Stomach (tissue), 4 donors: ENCODE measurements around the gene SEC24D.

Source experiments
- POLR2A ChIP-seq, 4 donors: fragments of 450-650 bp; IDR thresholded peaks; one replicate each; pipeline ENCODE4 v1.6.1; 2016; ENCODE audit warnings: antibody characterized with exemption in 4 of 4, control low read depth in 2 of 4, mild to moderate bottlenecking in 1 of 4, moderate library complexity in 1 of 4
- POLR2AphosphoS5 ChIP-seq, 3 donors: sonication (generic); formaldehyde crosslinking; IDR thresholded peaks; one replicate each; pipeline ENCODE4 v1.6.1; 2016; ENCODE audit warnings: antibody characterized with exemption in 3 of 3
- TF ChIP-seq, protein P1 (sequence below), 7 experiments: fragments of 450-650 bp in 4 of 7; fragments of 200-600 bp in 3 of 7; sonication (generic) in 3 of 7; IDR thresholded peaks; one replicate each; pipeline ENCODE4 v1.5.1; 2016 to 2019; ENCODE audit warnings: antibody characterized with exemption in 7 of 7, control low read depth in 2 of 7, mild to moderate bottlenecking in 1 of 7

DNA sequence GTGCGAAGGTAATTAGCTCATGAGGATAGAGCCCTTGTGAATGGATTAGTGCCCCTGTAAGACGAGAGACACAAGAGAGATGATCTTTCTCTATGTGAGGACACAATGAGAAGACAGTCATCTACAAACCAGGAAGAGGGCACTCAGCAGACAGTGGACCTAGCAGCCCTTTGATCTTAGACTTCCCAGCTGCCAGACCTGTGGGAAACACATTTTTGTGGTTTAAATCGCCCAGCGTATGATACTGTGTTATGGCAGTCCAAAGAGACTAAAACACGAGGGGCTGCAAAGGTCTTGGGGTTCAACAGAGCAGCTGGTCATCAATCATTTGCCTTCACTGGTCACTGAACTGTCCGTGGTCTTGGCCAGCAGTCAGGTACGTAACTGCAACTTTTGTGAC, 43.5 kb upstream of the SEC24D start:
- TF ChIP-seq POLR2A (IDR thresholded peaks at IDR 0.05) = no peak
- TF ChIP-seq, protein P1, sequence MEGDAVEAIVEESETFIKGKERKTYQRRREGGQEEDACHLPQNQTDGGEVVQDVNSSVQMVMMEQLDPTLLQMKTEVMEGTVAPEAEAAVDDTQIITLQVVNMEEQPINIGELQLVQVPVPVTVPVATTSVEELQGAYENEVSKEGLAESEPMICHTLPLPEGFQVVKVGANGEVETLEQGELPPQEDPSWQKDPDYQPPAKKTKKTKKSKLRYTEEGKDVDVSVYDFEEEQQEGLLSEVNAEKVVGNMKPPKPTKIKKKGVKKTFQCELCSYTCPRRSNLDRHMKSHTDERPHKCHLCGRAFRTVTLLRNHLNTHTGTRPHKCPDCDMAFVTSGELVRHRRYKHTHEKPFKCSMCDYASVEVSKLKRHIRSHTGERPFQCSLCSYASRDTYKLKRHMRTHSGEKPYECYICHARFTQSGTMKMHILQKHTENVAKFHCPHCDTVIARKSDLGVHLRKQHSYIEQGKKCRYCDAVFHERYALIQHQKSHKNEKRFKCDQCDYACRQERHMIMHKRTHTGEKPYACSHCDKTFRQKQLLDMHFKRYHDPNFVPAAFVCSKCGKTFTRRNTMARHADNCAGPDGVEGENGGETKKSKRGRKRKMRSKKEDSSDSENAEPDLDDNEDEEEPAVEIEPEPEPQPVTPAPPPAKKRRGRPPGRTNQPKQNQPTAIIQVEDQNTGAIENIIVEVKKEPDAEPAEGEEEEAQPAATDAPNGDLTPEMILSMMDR (IDR thresholded peaks at IDR 0.05) = no peak
- TF ChIP-seq POLR2AphosphoS5 (IDR thresholded peaks at IDR 0.05) = no peak
